NCI-H510A (cell line): ENCODE measurements around the gene NCOA5.

Experiments used
- DNase-seq: peaks from one replicate; lab custom pipeline; 2025; lab: John Stamatoyannopoulos, UW

Gene NCOA5

GRCh38 chr20:46062151-46062550, 27.6 kb downstream of the NCOA5 start:
- no peak for DNase-seq

- DNase-seq: no peak
These were observed 28.8 kb downstream of the NCOA5 start for GRCh38 chr20:46060975-46061374.

- no peak for DNase-seq
These were observed 29.4 kb downstream of the NCOA5 start for GRCh38 chr20:46060301-46060881.

GRCh38 chr20:46058599-46059281, 31.0 kb downstream of the NCOA5 start:
- no peak for DNase-seq

DNA sequence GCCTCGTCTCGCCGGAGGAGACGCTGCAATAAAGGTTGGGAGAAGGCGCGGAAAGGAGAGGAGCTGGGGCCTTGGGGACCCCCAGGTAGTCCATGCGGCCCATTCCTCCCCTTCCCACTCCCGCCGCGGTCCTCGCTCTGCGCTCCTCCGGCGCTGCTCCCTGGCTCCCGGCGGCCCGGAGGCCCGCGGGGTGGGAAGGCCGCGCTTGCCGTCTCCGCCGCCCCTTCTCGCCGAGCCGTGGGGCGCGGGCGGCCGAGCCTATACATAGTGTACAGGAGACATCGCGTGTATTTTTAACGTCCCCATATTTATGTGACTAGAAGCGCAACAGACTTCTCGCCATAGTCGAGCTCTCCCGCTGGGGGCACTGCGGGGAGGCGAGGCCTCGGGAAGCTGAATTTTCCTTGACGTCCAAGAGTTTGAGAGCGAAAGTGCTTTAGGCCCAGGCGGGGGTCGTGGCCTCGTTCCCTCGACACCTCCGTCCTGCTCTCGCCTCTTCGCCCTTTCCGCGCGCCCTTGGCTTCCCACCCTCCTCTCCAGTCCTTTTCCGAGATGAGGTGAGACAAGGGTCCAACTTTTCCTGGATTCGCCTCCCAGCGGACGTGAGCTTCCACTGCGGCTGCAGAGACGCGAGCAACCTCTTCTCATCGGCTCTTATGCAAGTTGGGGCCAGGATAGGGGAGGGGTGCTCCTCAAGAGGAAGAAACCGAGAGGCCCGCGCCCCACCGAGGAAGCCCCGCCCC, 31.7 kb downstream of the NCOA5 start:
- DNase-seq: no peak

GRCh38 chr20:46056970-46057855, 32.5 kb downstream of the NCOA5 start:
- DNase-seq: no peak

DNA sequence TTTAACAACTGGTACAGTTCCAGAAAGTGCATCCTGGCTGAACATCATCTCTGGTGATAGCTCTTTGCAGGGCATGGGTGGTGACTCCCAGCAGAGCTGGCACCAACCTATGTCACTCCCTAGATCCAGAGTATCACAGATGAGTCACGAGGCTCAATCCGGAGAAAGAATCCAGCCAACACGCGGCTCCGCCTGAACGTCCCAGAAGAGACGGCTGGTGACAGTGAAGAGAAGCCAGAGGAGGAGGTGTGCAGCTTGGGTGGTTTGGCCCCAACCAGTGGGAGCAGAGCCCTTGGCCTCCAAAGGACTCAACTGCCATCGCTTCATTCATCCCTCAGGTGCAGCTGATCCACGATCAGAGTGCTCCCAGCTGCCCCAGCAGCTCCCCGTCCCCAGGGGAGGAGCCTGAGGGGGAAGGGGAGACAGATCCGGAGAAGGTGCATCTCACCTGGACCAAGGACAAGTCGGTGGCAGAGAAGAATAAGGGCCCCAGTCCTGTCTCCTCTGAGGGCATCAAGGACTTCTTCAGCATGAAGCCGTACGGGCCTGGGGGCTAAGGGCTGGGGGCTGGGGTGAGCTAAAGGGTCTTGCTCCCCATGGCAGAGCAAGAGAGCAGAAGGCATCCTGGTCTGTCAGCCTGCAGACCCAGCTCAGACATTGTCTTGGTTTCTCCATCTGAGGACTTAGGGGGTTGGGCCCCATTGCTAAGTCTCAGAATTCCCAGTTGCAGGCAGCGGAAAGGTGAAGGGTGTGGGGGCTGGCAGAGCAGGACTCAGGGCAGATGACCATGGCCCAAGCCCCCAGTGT, 33.5 kb downstream of the NCOA5 start:
- no peak for DNase-seq

DNA sequence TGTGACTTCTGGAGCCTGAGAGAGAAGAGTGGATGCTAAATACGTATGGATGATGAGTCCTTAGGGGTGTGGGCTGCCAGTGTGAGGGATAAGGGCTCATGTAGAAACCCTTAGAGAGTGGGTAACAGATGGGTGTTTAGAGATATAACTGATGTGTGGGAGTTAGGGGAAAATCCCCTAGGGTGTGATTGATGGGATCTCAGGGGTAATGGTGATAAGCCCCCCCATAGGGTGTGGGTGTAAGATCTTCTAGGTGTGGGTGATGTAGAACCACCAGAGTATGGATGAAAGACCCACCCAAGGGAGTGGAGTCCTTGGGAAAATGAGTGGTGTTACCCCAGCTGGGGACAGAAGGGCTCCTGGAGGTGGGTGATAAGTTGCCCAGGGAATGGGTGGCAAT, 34.5 kb downstream of the NCOA5 start:
- DNase-seq: no peak

DNA sequence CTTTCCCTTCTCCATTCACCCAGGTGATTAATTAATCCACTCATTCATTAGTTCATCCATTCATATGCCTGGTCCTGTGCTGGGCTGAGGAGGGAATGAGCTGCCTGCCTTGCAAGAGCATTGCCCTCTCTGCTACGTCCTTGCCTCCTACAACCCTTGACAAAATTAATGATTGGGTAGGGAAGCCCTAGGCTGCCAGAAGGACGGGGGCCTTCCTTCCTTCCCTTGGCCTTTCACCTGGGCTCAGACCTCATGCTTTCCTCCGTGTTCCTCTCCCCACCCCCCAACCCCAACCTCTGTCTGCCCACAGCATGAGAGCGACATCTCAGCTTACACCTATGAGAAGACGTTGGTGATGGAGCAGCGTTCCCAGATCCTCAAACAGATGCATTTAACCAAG, 35.2 kb downstream of the NCOA5 start:
- DNase-seq: no peak

GRCh38 chr20:46053416-46053815, 36.3 kb downstream of the NCOA5 start:
- no peak for DNase-seq

- peak; percentile 12 for DNase-seq
These were observed 38.0 kb downstream of the NCOA5 start for GRCh38 chr20:46051556-46052308.

DNA sequence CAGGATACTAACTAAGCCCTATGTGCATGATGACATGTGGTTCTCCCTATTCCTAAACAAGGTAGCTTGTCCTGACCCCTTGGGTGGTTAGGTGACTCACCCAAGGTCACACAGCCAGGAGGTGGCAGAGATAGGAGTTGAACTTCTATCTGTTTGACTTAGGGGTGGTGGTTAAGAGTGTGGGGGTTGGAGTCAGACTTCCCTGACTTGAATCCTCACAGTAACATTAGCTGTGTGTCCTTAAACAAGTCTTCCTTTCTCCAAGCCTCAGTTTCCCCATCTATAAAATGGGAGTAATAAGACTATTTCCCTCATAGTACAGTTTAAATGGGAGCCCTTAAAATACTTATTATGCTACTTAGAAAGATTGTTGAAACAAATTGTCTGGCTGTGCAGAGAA, 38.9 kb downstream of the NCOA5 start:
- DNase-seq: no peak

GRCh38 chr20:46050444-46050843, 39.3 kb downstream of the NCOA5 start:
- DNase-seq: no peak

DNA sequence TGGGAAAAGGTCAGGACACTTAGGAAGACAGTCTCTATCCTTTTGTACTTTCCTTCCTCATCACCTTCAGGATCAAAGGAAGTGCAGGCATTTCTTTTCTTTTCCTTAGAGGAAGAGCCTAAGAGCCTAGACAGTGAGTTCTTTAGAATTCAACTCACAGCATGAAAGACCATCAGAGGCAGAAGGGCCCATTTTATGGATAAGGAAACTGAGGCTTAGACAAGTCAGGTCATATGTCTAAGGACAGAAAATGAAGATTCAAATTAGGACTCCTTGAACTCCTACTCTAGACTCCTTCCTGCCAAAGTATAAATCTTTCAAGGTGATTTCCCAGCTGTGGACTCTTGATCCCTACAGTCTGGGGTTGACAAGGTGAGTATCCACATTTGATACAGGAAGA, 39.9 kb downstream of the NCOA5 start:
- DNase-seq: no peak

DNA sequence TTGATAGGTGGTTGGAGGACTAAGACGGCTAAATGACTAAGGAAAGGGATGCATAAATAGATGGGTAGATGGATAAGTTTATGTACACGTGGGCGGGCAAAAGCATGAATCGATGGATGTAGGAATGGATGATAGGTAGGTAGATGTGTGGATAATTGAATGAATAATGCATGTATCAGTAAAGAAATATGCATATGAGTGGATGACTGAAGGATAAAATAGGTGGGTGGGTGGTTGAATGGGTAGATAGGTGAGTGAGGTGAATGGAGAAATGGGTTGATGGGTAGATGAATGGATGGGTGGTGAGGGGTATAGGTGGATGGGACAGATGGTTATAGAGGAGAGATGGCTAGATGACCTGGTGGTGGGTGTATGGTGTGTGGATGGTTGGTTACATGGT, 40.6 kb downstream of the NCOA5 start:
- no peak for DNase-seq

DNA sequence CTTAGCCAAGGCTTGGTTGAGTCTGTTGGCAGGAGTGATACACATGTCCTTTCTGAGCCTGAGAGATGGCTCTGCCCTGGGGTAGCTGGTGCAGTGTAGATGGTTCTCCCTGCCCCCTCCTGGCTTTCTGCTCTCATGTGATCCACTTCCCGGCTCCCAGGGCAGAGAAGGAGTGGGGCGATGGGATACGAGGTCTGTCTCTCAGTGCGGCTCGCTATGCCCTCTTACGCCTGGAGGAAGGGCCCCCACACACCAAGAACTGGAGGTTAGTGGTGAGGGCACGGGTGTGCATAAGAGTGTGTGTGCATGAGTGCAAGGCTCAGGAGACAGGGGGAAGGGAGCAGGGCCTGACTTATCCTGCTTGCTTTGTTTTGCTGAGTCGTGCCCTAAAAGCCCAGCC, 41.9 kb downstream of the NCOA5 start:
- no peak for DNase-seq

GRCh38 chr20:46046588-46047310, 43.0 kb downstream of the NCOA5 start:
- DNase-seq: no peak

DNA sequence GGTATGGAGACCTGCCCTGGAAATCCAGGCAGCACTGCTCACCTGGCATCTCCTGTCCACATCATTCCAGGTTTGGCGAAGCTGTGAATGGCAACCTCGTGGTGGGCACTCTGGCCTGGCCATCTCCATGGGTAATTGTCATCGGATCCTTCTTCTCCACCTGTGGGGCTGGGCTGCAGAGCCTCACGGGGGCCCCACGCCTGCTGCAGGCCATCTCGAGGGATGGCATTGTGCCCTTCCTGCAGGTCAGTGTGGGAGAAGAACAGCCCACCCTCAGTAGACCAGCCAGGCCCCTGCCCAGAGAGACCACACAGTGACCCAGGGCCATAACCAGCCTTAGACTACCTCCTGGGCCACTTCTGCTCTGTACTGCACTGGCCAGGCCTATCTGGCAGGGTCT, 44.9 kb downstream of the NCOA5 start:
- DNase-seq: no peak

GRCh38 chr20:46043556-46043955, 46.2 kb downstream of the NCOA5 start:
- no peak for DNase-seq

GRCh38 chr20:46040902-46041535, 48.7 kb downstream of the NCOA5 start:
- no peak for DNase-seq
